AG09309 (cell line): ENCODE measurements around the gene FMR1NB.

Experiments
- DNase-seq: peaks from one replicate; pipeline ENCODE4 v3.0.0-alpha.2; 2010; ENCODE audit warnings: low read depth
- H3K4me3 ChIP-seq: 2 replicates; pipeline ENCODE4 v1.5.1; 2011; ENCODE audit warnings: mild to moderate bottlenecking, low read depth, low read length, moderate library complexity; ENCODE audit not compliant: control insufficient read depth
- CTCF ChIP-seq: IDR thresholded peaks from 2 replicates; pipeline ENCODE4 v1.5.1; 2011; ENCODE audit warnings: mild to moderate bottlenecking, low read depth, low read length, inconsistent platforms; ENCODE audit not compliant: insufficient read depth, control insufficient read depth; ENCODE audit errors: missing control alignments

FMR1NB gene

GRCh38 chrX:148051973-148052372, 70.8 kb downstream of the FMR1NB start:
- DNase-seq: no peak
- no peak overlapping the region for H3K4me3 ChIP-seq
- TF ChIP-seq CTCF: no peak

GRCh38 chrX:148067285-148067684, 86.1 kb downstream of the FMR1NB start:
- TF ChIP-seq CTCF: no peak
- H3K4me3 ChIP-seq: no peak overlapping the region
- no peak for DNase-seq

GRCh38 chrX:148069759-148070503, 88.8 kb downstream of the FMR1NB start:
- no peak for TF ChIP-seq CTCF
- H3K4me3 ChIP-seq: no peak overlapping the region
- DNase-seq: no peak

GRCh38 chrX:148070504-148070877, 89.4 kb downstream of the FMR1NB start:
- H3K4me3 ChIP-seq: no peak overlapping the region
- no peak for DNase-seq
- no peak for TF ChIP-seq CTCF
